Keratinocyte (primary cell): Measurements from ENCODE around the gene VOPP1.

Experiments used
- CTCF ChIP-seq, 3 experiments: IDR thresholded peaks in 1 of 3; conservative IDR thresholded peaks in 1 of 3; optimal IDR thresholded peaks in 1 of 3; 2 replicates in 2 of 3; 3 replicates in 1 of 3; pipeline versions ENCODE3 to v1.5.1; 2011; ENCODE audit warnings: low read length in 3 of 3, mild to moderate bottlenecking in 3 of 3, moderate library complexity in 2 of 3, control low read depth in 1 of 3, inconsistent platforms in 1 of 3; ENCODE audit not compliant: insufficient read depth in 2 of 3; ENCODE audit errors: extremely low read depth in 1 of 3
- EZH2 ChIP-seq: IDR thresholded peaks from one replicate; pipeline ENCODE4 v1.6.1; 2012; ENCODE audit warnings: inconsistent platforms, mild to moderate bottlenecking, low read length, moderate library complexity

GRCh38 chr7:55592492-55592891 is 20.2 kb upstream of the VOPP1 start:
- TF ChIP-seq CTCF (optimal IDR thresholded peaks at IDR 0.05 in 1 of 3, IDR thresholded peaks at IDR 0.05 in 1 of 3, conservative IDR thresholded peaks at IDR 0.05 in 1 of 3; ENCODE audit: extremely low read depth in 1 of 3, insufficient read depth in 2 of 3, low read length in 3 of 3) (no peak), EZH2 (no peak)
